Suppressor macrophage (primary cell): ENCODE results near the gene HS3ST4.
"Not testable (repeated sequence)": the region's sequence is repeated elsewhere in the genome, so short reads cannot be mapped to it uniquely, and the experiment has no call there.

Experiments
- DNase-seq, 4 experiments: peaks; one replicate each; pipeline ENCODE4 v3.0.0-alpha.2; 2020 to 2022

HS3ST4 gene

GRCh38 chr16:26015776-26016175 lies 324.0 kb downstream of the HS3ST4 start:
- no peak for DNase-seq

GRCh38 chr16:26016989-26017388 lies 325.2 kb downstream of the HS3ST4 start:
- DNase-seq = no peak

- DNase-seq = no peak
Observed at GRCh38 chr16:26019381-26020242, 327.9 kb downstream of the HS3ST4 start.

- no peak for DNase-seq
Observed at GRCh38 chr16:26026709-26027450, 335.1 kb downstream of the HS3ST4 start.

- no peak for DNase-seq
Observed at GRCh38 chr16:26031286-26031685, 339.5 kb downstream of the HS3ST4 start.

GRCh38 chr16:26032661-26033060 lies 340.9 kb downstream of the HS3ST4 start:
- DNase-seq = not testable (repeated sequence)

- no peak for DNase-seq
Observed at GRCh38 chr16:26041952-26042668, 350.4 kb downstream of the HS3ST4 start.

- no peak for DNase-seq
Observed at GRCh38 chr16:26050472-26050871, 358.7 kb downstream of the HS3ST4 start.

DNA sequence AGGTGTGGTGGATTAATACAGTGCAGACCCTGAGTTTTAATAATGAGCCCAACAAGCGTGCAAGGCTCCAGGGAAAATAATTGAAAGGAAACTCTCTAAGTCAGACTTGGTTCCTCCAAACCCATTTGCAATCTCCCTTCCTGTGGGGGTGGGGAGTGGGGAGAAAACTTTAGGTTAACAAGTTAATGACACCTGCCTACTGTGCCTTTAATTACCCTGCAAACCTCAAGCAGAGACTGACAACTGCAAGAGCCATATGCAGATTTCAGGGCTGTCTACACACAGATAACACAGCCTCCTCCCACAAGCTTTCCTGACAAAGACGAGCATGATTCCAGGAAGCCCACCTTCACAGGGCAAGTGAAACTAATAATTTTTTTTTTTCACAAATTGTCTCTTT lies 359.3 kb downstream of the HS3ST4 start:
- no peak for DNase-seq

GRCh38 chr16:26053889-26054288 lies 362.1 kb downstream of the HS3ST4 start:
- no peak for DNase-seq

DNA sequence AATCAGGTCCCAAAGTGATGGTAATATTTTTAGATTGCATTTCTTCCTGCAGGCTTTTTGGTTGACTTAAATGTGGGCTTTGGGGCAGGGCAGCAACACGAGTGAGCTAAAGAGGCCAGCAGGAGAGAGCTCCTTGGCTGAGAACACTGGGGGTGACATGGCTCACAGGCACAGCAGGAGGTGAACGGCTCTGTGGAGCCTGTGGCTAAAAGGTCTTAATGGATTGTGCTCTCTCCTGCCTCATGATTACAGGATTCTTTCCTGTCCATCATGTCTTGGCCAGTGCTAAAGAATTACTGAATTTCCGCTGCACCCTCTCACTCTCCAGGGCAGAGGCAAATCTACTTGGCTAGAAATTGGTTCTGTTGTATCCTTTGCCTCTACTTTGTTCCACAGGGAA lies 366.6 kb downstream of the HS3ST4 start:
- no peak for DNase-seq

- DNase-seq = no peak
Observed at GRCh38 chr16:26070302-26071100, 378.7 kb downstream of the HS3ST4 start.

- no peak for DNase-seq
Observed at GRCh38 chr16:26071101-26071866, 379.5 kb downstream of the HS3ST4 start.

DNA sequence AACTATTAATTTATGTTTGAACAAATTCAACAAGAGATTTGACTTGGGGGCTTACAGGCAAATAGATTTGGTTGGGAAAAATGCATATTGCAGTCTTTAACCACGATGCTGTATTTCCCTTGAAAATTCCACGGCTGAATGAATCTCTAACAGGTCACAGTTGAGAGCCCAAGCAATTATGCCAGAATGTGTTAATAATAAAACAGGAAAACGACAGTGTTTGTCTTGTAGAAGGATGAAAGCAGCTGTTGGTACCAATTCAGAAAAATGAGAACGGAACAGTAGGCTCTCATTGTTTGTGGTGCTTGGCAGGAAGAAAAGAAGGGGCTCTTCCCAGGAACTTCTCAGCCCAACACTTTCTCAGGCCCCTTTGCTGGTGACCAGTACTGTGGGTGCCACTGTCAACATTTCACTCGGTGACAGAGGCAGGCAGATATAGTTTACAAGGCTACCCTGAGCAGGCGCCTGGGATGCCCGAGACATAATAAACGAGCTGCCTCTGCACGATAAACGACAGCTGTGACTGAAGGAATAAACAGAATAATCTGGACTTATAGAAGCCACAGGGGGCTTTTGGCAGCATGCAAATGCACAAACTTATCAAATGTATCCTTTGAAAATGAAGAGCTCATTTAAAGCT lies 387.1 kb downstream of the HS3ST4 start:
- no peak for DNase-seq

DNA sequence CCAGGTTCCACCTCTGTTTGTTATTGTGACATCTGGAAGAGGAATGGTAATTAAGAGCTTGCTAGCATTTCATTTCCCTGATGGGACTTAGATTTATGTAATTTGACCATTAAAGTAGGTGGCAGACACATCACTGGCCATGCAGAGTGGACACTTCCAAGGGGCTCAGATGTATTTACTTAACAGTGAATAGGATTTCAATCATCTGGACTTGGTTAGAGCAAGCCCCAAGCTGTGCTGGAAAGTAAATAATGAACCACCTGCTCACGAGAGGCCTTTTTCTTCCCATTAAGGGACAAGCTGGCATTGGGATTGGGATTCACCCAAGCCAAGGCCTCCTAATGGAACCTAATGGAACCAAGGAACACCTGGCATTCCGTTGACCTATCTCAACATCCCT lies 395.3 kb downstream of the HS3ST4 start:
- no peak for DNase-seq

GRCh38 chr16:26091511-26091910 lies 399.8 kb downstream of the HS3ST4 start:
- DNase-seq = no peak

DNA sequence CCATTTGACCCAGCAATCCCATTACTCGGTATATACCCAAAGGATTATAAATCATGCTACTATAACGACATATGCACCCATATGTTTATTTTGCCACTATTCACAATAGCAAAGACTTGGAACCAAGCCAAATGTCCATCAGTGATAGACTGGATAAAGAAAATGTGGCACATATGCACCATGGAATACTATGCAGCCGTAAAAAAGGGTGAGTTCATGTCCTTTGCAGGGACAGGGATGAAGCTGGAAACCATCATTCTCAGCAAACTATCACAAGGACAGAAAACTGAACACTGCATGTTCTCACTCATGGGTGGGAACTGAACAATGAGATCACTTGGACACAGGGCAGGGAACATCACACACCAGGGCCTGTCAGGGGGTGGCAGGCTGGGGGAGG lies 406.4 kb downstream of the HS3ST4 start:
- not testable (repeated sequence) for DNase-seq

GRCh38 chr16:26102369-26102768 lies 410.6 kb downstream of the HS3ST4 start:
- no peak for DNase-seq

DNA sequence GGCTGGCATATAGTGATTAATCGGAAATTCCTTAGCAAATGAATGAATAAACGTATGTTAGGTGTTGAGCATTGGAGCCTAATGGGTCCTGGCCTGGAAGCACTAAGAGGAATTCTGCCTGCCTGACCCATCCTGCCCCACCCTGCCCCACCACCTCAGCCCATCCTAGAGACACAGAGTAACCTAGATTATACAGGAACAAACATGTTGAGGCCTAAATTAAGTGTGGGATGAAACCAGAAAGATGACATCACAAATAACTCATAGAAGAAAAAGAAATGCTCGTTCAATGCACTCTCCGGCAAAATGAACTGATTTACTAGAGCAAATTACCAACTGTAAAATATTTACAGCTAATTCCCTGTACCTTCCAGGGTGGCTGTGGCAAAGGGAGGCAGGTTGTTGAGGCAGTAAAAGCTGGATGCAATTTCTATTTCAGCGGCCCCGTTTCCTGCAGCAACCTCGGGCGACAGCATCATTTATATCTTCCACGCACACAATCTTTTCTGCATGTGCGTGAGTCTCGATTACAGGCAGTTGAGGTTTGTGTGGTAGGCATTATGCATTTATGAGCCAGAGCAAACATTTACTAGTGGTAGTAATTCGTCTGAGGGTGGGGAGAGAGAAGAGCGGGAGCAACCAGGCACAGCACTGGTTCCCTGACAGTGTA lies 417.2 kb downstream of the HS3ST4 start:
- DNase-seq = no peak

DNA sequence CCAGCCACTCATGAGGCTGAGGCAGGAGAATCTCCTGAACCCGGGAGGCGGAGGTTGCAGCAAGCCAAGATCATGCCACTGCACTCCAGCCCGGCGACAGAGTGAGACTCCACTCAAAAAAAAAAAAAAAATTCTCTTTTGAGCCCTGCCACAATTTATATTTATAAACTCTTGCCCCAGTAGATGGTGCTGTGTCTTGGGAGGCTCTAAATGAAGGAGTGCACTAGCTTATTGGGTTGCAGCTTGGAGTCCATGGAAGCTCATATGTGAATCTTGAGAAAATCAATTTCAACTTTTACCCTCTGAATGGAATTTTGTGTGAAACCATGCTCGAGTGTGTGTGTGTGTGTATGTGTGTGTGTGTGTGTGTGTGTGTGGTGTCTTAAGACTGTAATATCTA lies 420.1 kb downstream of the HS3ST4 start:
- DNase-seq = no peak

GRCh38 chr16:26118575-26118974 lies 426.8 kb downstream of the HS3ST4 start:
- no peak for DNase-seq
